Brain microvascular endothelial cell (primary cell): ENCODE results near the gene C13orf42.
"Not testable (repeated sequence)": the region's sequence is repeated elsewhere in the genome, so short reads cannot be mapped to it uniquely, and the experiment has no call there.

Source experiments
- DNase-seq: peaks from one replicate; pipeline ENCODE4 v3.0.0-alpha.2; 2020
- H3K27ac ChIP-seq: fragments of 250-450 bp; sonication (Bioruptor Pico); 2 replicates; pipeline ENCODE4 v1.5.1; 2020; ENCODE audit warnings: mild to moderate bottlenecking, moderate library complexity
- H3K27me3 ChIP-seq: fragments of 250-450 bp; sonication (Bioruptor Pico); replicated peaks from 2 replicates; pipeline ENCODE4 v1.5.1; 2020; ENCODE audit warnings: mild to moderate bottlenecking
- H3K36me3 ChIP-seq: fragments of 250-450 bp; sonication (Bioruptor Pico); replicated peaks from 2 replicates; pipeline ENCODE4 v1.5.1; 2020; ENCODE audit warnings: mild to moderate bottlenecking
- H3K4me3 ChIP-seq: 2 replicates; pipeline ENCODE4 v1.5.1; 2011; ENCODE audit warnings: low read depth, mild to moderate bottlenecking, control low read depth, low read length, moderate library complexity
- in situ Hi-C: cut with HindIII; loops from 2 replicates; pipeline ENCODE4 v1.10.0; 2017; ENCODE audit warnings: low sequenced_read_pairs, low pct_ligation_motif_present
- TF ChIP-seq, protein P1 (sequence below): IDR thresholded peaks from 2 replicates; pipeline ENCODE4 v1.5.1; 2011; ENCODE audit warnings: low read depth, mild to moderate bottlenecking, moderate library complexity, low read length, control low read depth, inconsistent platforms; ENCODE audit errors: missing control alignments

C13orf42 gene

DNA sequence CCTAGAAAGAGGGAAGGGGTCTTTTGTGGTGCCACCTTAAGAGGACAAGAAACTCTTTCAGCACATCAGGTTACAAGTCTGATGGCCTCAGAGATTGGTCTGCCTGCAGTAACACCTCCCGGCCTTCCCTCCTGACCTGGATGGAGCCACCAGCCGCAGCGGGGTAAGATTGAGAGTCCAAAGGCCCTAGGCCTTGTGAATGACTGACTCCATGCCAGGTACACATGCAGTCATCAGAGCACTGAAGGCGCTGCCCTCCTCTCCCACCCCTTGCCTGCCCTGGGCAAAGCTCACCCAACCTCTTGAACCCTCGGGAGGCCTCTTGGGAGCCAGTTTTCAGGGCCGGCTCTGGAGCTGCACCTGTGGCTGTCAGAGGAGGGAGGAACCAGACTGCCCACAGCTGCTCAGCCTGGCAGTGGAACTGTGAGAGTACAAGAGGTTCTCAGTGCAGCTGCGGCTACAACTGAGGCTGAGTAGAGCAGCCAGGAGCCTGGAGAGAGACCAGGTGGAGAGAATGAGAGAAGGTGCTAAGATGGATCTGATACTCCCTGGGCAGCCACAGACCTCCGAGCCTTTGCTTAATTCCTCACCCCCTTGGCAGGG, 23.8 kb upstream of the C13orf42 start:
- no peak for DNase-seq
- H3K27ac ChIP-seq = no peak overlapping the region

DNA sequence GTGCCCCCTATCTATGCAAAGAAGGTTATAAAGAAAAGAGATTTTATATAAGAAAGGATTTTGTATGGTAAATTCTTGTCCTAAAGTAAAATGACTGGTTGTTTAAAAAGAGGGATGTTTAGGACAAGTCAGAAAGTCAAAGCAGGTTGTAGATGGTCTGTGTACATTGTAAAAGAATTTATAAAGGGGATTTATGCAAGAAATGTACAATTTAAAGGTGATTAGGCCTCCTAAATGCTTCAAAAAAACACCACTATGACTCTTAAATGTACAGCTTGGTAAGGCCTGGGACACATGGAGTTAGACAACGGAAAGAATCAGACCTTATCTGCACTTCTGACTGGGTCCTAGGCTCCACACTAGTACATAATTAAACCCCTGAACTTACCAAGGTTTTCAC, 19.3 kb upstream of the C13orf42 start:
- no peak for DNase-seq
- H3K4me3 ChIP-seq = no peak overlapping the region
- no peaks in the 10 kb centered on the region for H3K36me3 ChIP-seq
- in situ Hi-C loops = no loop called here
- TF ChIP-seq, protein P1, sequence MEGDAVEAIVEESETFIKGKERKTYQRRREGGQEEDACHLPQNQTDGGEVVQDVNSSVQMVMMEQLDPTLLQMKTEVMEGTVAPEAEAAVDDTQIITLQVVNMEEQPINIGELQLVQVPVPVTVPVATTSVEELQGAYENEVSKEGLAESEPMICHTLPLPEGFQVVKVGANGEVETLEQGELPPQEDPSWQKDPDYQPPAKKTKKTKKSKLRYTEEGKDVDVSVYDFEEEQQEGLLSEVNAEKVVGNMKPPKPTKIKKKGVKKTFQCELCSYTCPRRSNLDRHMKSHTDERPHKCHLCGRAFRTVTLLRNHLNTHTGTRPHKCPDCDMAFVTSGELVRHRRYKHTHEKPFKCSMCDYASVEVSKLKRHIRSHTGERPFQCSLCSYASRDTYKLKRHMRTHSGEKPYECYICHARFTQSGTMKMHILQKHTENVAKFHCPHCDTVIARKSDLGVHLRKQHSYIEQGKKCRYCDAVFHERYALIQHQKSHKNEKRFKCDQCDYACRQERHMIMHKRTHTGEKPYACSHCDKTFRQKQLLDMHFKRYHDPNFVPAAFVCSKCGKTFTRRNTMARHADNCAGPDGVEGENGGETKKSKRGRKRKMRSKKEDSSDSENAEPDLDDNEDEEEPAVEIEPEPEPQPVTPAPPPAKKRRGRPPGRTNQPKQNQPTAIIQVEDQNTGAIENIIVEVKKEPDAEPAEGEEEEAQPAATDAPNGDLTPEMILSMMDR = no peak
- H3K27ac ChIP-seq = no peak overlapping the region
- H3K27me3 ChIP-seq = no peaks in the 10 kb centered on the region

More for the DNA sequence above, 23.8 kb upstream of the C13orf42 start:
- Histone ChIP-seq H3K27me3 (no peaks in the 10 kb centered on the region), H3K36me3 (no peaks in the 10 kb centered on the region), H3K4me3 (no peak overlapping the region)
- in situ Hi-C loops = no loop called here
- TF ChIP-seq, protein P1 = no peak

DNA sequence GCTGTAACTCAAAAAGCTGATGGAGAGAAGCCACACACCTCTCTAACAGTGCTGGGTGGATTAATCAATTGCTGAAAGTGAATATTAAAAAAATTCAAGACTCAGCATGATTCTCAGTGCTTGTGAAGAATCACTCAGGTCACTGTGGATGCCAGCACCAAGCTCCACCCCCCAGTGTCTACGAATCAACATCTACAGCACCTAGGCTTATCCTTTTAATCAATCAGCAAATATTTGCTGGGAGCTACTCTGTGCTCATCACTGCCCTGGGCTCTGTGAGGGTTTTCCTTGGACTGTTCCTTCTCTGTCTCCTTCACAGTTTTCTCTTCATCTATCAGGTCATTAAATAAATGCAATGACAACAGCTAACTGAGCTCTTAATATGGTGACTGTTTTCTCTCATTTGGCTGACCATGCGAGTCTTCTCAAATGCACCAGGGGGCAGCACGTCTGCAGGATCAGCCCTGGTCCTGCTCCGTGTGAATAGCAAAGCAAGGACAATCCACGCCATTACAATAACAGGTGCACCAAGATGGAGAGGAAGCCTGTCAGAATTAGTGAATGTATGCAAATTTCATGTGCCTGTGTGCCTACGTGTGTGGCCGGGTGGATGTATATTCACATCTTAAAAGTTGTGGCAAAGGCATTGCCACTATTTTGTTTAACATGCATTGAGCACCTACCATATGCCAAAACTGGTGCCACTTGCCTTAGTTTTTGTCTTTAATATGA, 14.6 kb upstream of the C13orf42 start:
- TF ChIP-seq, protein P1 = peak; percentile 89
- Histone ChIP-seq H3K27me3 (peaks cover 5% of the 10 kb centered on the region), H3K27ac (no peak overlapping the region), H3K36me3 (no peaks in the 10 kb centered on the region), H3K4me3 (no peak overlapping the region)
- peak; percentile 54 for DNase-seq
- in situ Hi-C loops = no loop called here

DNA sequence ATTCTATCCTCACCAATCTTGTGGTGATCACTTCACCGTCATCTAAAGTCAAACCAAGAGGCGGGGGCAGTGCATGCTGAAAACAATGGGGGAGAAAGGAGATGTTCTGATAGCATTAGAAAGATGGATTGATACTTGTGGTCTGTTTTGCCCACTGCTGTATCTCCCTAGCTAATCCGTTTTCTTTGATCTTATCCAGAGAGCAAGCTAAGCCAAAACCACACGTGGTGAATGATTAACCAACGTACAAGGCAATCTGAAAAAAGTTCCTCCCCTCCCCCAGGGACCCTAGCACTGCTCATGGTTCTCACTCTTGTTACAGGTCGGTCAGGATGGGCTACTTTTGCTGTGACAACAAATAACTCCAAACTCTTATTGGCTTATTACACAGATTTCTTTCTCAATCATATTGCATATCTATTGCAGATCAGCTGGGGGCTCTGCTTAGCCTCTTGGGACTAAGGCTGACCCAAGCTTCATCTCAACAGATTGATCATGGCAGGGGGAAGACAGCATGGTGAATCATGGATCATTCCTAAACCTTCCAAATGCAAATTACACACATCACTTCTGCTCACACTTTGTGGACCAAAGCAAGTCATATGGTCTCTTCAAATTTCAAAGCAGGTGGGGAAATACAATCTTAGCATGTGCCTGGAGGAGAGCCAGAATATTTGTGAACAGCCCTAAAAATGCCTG, 11.9 kb upstream of the C13orf42 start:
- in situ Hi-C loops = no loop called here
- Histone ChIP-seq H3K36me3 (no peaks in the 10 kb centered on the region), H3K4me3 (no peak overlapping the region), H3K27me3 (peaks cover 5% of the 10 kb centered on the region), H3K27ac (no peak overlapping the region)
- TF ChIP-seq, protein P1 = no peak
- no peak for DNase-seq

DNA sequence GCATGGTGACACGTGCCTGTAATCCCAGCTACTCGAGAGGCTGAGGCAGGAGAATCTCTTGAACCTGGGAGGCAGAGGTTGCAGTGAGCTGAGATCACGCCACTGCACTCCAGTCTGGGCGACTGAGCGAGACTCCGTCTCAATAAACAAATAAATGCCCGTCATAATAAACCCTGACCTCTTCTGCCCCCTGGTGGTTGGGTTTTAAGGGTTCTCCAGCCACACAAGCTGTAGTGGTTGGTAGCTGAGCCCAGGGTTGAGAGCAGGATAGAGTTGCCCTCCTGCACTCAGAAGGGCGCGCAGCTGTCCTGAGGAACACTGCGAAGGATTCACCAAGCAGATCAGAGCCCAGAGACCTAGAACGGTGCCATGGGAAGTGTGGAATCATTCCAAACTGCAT, 9.8 kb upstream of the C13orf42 start:
- in situ Hi-C loops, H3K36me3 ChIP-seq, H3K27me3 ChIP-seq, H3K27ac ChIP-seq, H3K4me3 ChIP-seq: not testable (repeated sequence)
- TF ChIP-seq, protein P1 = peak; percentile 53
- peak; percentile 11 for DNase-seq
